Thymus (tissue), 11 donors: Measurements from ENCODE around the gene CDH13. TPM values are rescaled to one million over a fixed set of nuclear protein-coding genes. Genes with fewer than 3 reads are reported as not detected.

Experiments used
- DNase-seq, 9 donors: peaks; one replicate each; pipeline ENCODE4 v3.0.0-alpha.2; 2013; ENCODE audit warnings: low spot score in 9 of 9, low read depth in 6 of 9, missing footprints in 1 of 9
- H3K27ac ChIP-seq, 2 donors: one replicate each; pipeline ENCODE4 v1.5.1; 2013; ENCODE audit warnings: control low read depth in 1 of 2, low read depth in 1 of 2, low read length in 1 of 2, mild to moderate bottlenecking in 1 of 2, moderate library complexity in 1 of 2
- H3K27me3 ChIP-seq, 2 donors: one replicate each; pipeline ENCODE4 v1.5.1; 2013; ENCODE audit warnings: low read length in 1 of 2; ENCODE audit not compliant: control insufficient read depth in 2 of 2, insufficient read depth in 1 of 2
- H3K36me3 ChIP-seq, 2 donors: one replicate each; pipeline ENCODE4 v1.5.1; 2013; ENCODE audit warnings: low read length in 1 of 2, mild to moderate bottlenecking in 1 of 2, moderate library complexity in 1 of 2; ENCODE audit not compliant: control insufficient read depth in 2 of 2, insufficient read depth in 2 of 2
- H3K4me1 ChIP-seq, 2 donors: one replicate each; pipeline ENCODE4 v1.5.1; 2013; ENCODE audit warnings: low read length in 2 of 2; ENCODE audit not compliant: control insufficient read depth in 2 of 2, insufficient read depth in 2 of 2
- H3K4me3 ChIP-seq, 2 donors: one replicate each; pipeline ENCODE4 v1.5.1; 2013; ENCODE audit warnings: low read length in 2 of 2, control low read depth in 1 of 2, mild to moderate bottlenecking in 1 of 2
- H3K9me3 ChIP-seq, 2 donors: one replicate each; pipeline ENCODE4 v1.5.1; 2013; ENCODE audit warnings: low read length in 1 of 2, mild to moderate bottlenecking in 1 of 2; ENCODE audit not compliant: control insufficient read depth in 2 of 2, insufficient read depth in 1 of 2
- WGBS: extraction: QIAGEN DNeasy Blood & Tissue Kit; methylation state at CpG from one replicate; pipeline ENCODE4 v1.1.7; 2013; 5-methylcytosine and 5-hydroxymethylcytosine counted together
- polyA plus RNA-seq: library from polyadenylated mRNA; stranded (reverse); fragments of 200-250 nt; gene quantifications from one replicate; pipeline ENCODE4 v1.2.3, GENCODE V29; 2013
- total RNA-seq: library from RNA; stranded (reverse); fragments of 120-200 nt; gene quantifications from one replicate; pipeline ENCODE4 v1.2.4, GENCODE V29; 2013
- donor health status: healthy.

Gene CDH13
- total and polyA plus RNA-seq, 2 donors: 1.5 to 3.7 TPM

DNA sequence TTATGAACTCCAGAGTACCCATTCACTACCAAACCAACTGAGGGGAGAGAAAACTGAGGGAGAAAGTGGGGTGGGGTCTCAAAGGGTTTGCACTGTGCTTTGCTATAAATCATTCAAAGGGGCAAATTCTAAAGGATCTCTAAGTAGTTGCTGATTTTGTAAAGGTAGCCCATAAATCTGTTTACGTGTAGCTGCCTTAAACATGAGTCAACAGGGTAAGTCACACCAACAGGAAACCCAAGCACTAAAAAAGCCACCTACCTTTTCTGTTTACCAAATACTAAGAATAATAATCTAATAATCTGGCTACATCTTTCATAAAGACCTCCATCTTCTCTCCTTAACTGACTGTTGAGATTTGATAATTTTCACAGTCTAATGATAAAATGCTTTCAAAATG is 1172.6 kb downstream of the CDH13 start:
- Histone ChIP-seq H3K4me1 (no peaks in the 10 kb centered on the region), H3K27ac (no peak overlapping the region), H3K27me3 (peaks cover 0 to 3% of the 10 kb centered on the region in 2 donors), H3K9me3 (no peaks in the 10 kb centered on the region), H3K4me3 (no peak overlapping the region), H3K36me3 (no peaks in the 10 kb centered on the region)
- WGBS: 100% methylated on average over 1 of the region's 1 CpG
- DNase-seq: no peak

DNA sequence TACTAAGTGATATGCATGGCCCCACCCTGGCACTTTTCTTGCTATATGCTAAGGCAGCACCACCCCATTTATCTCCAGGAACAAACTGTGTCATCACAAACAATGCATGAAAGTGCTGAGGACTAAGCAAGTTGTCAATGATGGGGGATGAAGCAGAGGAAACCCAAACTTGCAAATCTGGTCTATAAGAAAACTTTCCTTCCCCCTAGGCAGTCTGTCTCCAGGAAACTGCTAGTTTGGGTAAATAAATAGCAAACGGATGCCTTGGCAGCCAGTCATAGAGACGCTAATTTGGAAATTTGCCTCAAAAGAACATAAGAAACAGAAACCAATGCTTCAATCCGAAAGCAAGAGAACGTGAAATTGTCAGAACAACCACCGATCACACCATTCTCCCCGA is 1175.4 kb downstream of the CDH13 start:
- WGBS: 76% methylated on average over 6 of the region's 6 CpGs
- no peak for DNase-seq
- H3K4me3 ChIP-seq: no peak overlapping the region
- no peaks in the 10 kb centered on the region for H3K27me3 ChIP-seq
- no peaks in the 10 kb centered on the region for H3K9me3 ChIP-seq
- no peak overlapping the region for H3K27ac ChIP-seq
- peaks cover 0 to under 1% of the 10 kb centered on the region in 2 donors for H3K4me1 ChIP-seq
- no peaks in the 10 kb centered on the region for H3K36me3 ChIP-seq

DNA sequence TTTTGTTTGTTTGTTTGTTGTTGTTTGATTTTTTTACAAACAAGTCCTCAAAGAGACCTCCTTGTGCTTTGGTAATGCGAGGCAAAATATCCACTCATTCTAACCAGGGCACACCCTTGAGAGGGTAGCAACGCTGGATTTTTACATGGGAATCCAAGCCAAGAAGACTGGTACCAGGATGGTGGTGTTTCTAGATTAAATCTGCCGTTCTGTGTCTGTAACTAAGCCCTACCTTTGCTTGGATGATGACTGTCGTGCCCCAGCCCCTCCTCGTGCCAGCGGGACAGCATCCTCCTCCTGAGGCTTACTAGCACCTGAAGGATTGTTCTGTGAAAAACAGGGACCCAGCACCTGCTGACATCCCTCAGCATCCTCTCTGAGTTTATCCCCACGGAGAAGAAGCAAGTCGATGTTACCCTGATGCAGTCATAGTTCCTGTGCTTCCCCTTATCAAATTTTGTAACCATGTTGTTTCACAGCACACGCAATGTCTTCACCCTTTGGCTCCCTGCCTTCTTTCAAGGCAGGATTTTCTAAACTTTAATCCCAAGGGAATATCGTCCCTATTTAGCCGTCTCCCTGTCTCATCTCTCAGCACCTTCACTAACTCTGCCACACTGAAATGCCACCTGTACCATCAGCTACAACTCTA is 1175.9 kb downstream of the CDH13 start:
- WGBS: 86% methylated on average over 11 of the region's 11 CpGs
- no peaks in the 10 kb centered on the region for H3K36me3 ChIP-seq
- H3K27me3 ChIP-seq: no peaks in the 10 kb centered on the region
- no peaks in the 10 kb centered on the region for H3K9me3 ChIP-seq
- H3K4me3 ChIP-seq: no peak overlapping the region
- H3K4me1 ChIP-seq: peaks cover 3 to 5% of the 10 kb centered on the region in 2 donors
- no peak for DNase-seq
- H3K27ac ChIP-seq: no peak overlapping the region

DNA sequence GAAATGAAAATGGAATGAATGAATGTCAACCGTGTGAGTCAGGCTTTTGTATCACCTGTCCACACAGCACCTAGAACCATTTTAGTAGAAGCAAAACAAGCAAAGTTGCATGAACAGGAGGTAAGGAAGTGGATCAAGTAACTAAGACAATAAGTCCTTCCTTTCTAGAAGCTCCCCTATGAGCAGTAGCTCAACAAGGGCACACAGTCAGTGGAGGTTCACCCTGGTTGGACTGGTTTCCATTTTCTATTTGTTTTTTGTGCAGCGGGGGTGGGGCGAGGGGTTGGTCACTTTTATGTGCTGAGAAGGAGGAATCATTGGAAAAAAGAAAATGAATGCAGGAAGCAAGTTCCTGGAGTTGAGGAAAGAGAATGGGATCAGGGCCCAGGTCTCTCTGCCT is 1177.0 kb downstream of the CDH13 start:
- Histone ChIP-seq H3K4me3 (no peak overlapping the region), H3K27me3 (no peaks in the 10 kb centered on the region), H3K4me1 (peaks cover 7 to 9% of the 10 kb centered on the region in 2 donors), H3K9me3 (no peaks in the 10 kb centered on the region), H3K27ac (no peak overlapping the region), H3K36me3 (no peaks in the 10 kb centered on the region)
- DNase-seq: no peak
- 94% methylated on average over 3 of the region's 3 CpGs for WGBS

DNA sequence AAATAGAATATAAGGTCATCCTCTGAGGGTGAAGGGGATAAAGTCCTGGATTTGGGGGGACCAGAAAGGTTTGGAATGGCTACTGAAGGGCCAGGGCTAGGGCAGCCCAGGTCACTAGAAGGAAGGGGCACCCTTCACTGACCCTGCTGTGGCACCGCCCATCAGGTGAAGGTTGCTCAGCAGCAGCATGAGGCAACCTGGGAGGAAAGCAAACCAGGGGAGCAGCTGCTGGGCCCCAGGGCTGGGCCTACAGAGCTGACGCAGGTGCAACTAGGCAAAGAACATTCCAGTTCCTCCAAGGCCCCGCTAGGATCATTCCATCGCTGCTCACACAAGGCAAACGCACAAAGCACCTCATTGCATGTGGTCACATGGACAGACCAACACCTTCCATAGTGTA is 1177.6 kb downstream of the CDH13 start:
- 99% methylated on average over 5 of the region's 5 CpGs for WGBS
- no peak for DNase-seq
- Histone ChIP-seq H3K4me3 (no peak overlapping the region), H3K9me3 (no peaks in the 10 kb centered on the region), H3K27me3 (no peaks in the 10 kb centered on the region), H3K36me3 (no peaks in the 10 kb centered on the region), H3K4me1 (peaks cover 11 to 13% of the 10 kb centered on the region in 2 donors), H3K27ac (no peak overlapping the region)

DNA sequence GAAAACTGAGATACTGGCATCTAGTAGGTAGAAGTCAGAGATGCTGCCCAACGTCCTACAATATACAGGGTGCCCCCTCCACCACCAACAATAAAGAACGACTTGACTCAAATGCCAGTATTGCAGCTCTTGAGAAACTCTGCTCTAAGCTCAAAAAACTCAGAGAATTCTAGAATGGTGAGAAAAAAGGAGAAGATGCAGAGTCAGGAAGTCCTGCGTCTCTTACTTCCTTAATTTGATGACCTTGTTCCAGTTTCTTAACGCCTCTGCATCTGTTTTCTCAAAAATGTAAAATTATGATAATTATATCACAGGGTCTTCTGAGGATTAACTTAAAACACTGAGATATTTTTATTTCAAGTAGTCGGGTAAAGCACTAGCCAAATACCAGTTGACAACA is 1179.3 kb downstream of the CDH13 start:
- peak overlapping the region in 1 of 2 donors; percentile 47 for H3K27ac ChIP-seq
- H3K27me3 ChIP-seq: no peaks in the 10 kb centered on the region
- H3K4me1 ChIP-seq: peaks cover 11 to 13% of the 10 kb centered on the region in 2 donors
- H3K9me3 ChIP-seq: no peaks in the 10 kb centered on the region
- H3K4me3 ChIP-seq: no peak overlapping the region
- no peak for DNase-seq
- H3K36me3 ChIP-seq: peaks cover 0 to 4% of the 10 kb centered on the region in 2 donors
- WGBS: 13% methylated on average over 5 of the region's 5 CpGs

DNA sequence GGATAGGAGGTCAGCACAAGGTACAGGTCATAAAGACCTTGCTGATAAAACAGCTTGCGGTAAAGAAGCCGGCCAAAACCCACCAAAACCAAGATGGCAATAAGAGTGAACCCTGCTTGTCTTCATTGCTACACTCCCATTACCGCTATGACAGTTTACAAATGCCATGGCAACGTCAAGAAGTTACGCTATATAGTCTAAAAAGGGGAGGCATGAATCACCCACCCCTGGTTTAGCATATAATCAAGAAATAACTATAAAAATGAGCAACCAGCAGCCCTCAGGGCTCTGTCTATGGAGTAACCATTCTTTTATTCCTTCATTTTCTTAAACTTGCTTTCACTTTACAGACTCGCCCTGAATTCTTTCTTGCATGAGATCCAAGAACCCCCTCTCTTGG is 1180.0 kb downstream of the CDH13 start:
- Histone ChIP-seq H3K4me1 (peaks cover 11 to 13% of the 10 kb centered on the region in 2 donors), H3K27ac (no peak overlapping the region), H3K4me3 (no peak overlapping the region), H3K27me3 (no peaks in the 10 kb centered on the region), H3K9me3 (no peaks in the 10 kb centered on the region), H3K36me3 (peaks cover 0 to 9% of the 10 kb centered on the region in 2 donors)
- 99% methylated on average over 6 of the region's 6 CpGs for WGBS
- no peak for DNase-seq

DNA sequence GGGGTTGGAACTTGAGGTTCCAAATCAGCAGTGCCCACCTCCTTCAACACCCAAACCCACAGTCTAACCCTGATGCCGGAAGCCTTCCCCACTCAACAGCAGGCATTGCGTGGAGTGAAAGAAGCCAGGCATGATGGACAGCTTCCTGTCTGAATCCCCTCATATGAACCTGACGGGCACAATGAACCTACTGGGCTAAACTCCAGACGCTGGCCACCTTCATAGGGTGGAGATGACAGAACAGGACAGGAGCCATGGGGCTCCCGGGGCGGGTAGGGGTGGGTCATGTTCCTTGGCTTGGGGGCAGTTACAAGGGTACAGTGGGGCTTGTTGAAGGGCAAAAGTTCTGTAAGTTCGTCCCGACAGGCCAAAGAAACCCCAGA is 1180.5 kb downstream of the CDH13 start:
- DNase-seq: no peak
- no peaks in the 10 kb centered on the region for H3K27me3 ChIP-seq
- peaks cover 0 to 13% of the 10 kb centered on the region in 2 donors for H3K36me3 ChIP-seq
- peak overlapping the region; percentile 71 to 90 for H3K4me3 ChIP-seq
- H3K4me1 ChIP-seq: peaks cover 11 to 13% of the 10 kb centered on the region in 2 donors
- peak overlapping the region in 1 of 2 donors; percentile 37 for H3K27ac ChIP-seq
- WGBS: 97% methylated on average over 8 of the region's 8 CpGs
- H3K9me3 ChIP-seq: no peaks in the 10 kb centered on the region

DNA sequence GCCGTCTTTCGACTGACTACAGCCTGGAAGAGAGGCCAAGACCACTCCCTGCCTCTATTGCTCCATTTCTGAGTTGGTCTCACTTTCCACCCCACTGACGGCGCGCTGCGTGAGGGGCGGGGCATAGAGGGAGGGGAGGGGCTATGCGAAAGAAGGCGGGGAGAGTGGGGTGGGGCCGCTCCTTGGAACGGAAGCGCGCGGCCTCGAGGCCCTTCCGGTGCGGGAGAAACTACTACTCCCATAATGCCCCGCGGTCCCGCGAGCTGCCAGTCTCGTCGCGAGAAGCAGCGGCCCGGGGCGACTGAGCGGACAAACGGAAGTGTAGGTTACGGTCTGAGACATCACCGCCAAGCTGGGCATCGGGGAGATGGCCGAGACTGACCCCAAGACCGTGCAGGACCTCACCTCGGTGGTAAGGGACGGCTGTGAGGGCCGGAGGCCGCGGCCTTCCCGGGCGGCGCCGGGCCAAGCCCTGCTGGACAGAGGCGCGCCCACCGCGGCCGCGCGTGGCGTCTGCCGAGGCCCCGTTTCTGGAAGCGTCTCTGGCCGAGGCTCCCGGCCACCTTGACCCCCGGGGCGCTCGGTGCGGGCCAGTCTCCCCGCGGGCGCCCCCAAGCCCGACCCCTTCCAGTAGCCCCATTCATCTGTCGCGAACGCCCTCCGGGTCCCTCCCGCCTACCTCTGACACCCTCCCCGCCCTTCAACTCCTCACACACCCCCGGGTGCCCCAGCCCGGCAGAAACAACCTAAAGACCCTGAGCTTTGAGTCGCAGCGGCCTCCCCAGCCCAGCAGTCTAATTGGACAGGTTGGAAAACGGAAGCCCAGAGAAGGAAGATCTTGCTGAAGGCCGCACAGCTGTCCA is 1181.2 kb downstream of the CDH13 start, which contains the start of gene HSBP1:
TSS of gene HSBP1 (plus strand) at position 269 of the 863 bp plus-strand sequence. CDS start at position 368, 99 bp downstream.
- H3K4me1 ChIP-seq: peaks cover 11 to 13% of the 10 kb centered on the region in 2 donors

More for the DNA sequence above, 1181.2 kb downstream of the CDH13 start, which contains the start of gene HSBP1:
- Histone ChIP-seq H3K9me3 (no peaks in the 10 kb centered on the region), H3K36me3 (peaks cover 0 to 17% of the 10 kb centered on the region in 2 donors), H3K27me3 (no peaks in the 10 kb centered on the region), H3K4me3 (peak within 1 kb of the TSS; percentile 71 to 90), H3K27ac (peak within 1 kb of the TSS; percentile 37 to 72)
- peak; percentile 62 to 94 (median 85) for DNase-seq
- WGBS: 3% methylated on average over 76 of the region's 76 CpGs
